K562 (cell line): ENCODE data around the gene ZNF800. TPM values are rescaled to one million over a fixed set of nuclear protein-coding genes. Genes with fewer than 3 reads are reported as not detected.

Source experiments
- E2F5 ChIP-seq: sonication (generic); formaldehyde crosslinking; IDR thresholded peaks from 2 replicates; pipeline ENCODE4 v1.8.0; 2022; ENCODE audit warnings: mild to moderate bottlenecking, missing genetic modification reagents
- ESRRB ChIP-seq: fragments of 250-450 bp; sonication (Bioruptor Pico); IDR thresholded peaks from 2 replicates; pipeline ENCODE4 v1.5.0; 2020; ENCODE audit warnings: mild to moderate bottlenecking, moderate library complexity, borderline replicate concordance
- FOXM1 ChIP-seq, 2 experiments: fragments of 450-650 bp in 1 of 2; sonication (generic) in 1 of 2; formaldehyde crosslinking in 1 of 2; IDR thresholded peaks; 2 replicates each; pipeline versions ENCODE4 v1.6.1 to v1.9.0; 2017 to 2022; ENCODE audit warnings: low read depth in 2 of 2, mild to moderate bottlenecking in 2 of 2, missing genetic modification reagents in 1 of 2, moderate library complexity in 1 of 2
- MLX ChIP-seq, 2 experiments: fragments of 450-650 bp in 1 of 2; sonication (generic) in 1 of 2; formaldehyde crosslinking; conservative IDR thresholded peaks; 2 replicates each; pipeline versions ENCODE4 v1.4.0 to v1.8.1; 2020 to 2022; ENCODE audit warnings: mild to moderate bottlenecking in 1 of 2, missing genetic modification reagents in 1 of 2
- MTA1 ChIP-seq: fragments of 450-650 bp; IDR thresholded peaks from 2 replicates; pipeline ENCODE4 v1.6.1; 2017; ENCODE audit warnings: borderline replicate concordance
- PRMT5 ChIP-seq: sonication (generic); formaldehyde crosslinking; IDR thresholded peaks from 2 replicates; pipeline ENCODE4 v1.5.0; 2020; ENCODE audit warnings: missing genetic modification reagents
- RBM34 ChIP-seq: fragments of 200-400 bp; formaldehyde crosslinking; IDR thresholded peaks from 2 replicates; pipeline ENCODE4 v1.6.1; 2018; ENCODE audit warnings: low read length, borderline replicate concordance; ENCODE audit not compliant: insufficient read depth
- TGIF2 ChIP-seq: sonication (generic); formaldehyde crosslinking; IDR thresholded peaks from 2 replicates; pipeline ENCODE4 v1.8.1; 2022; ENCODE audit warnings: mild to moderate bottlenecking, missing genetic modification reagents, moderate library complexity
- ZNF232 ChIP-seq: sonication (generic); formaldehyde crosslinking; IDR thresholded peaks from 2 replicates; pipeline ENCODE4 v1.8.0; 2022; ENCODE audit warnings: mild to moderate bottlenecking, missing genetic modification reagents
- ZNF407 ChIP-seq: fragments of 450-650 bp; IDR thresholded peaks from 2 replicates; pipeline ENCODE4 v1.6.1; 2016; ENCODE audit warnings: low read depth
- ZNF609 ChIP-seq: sonication (generic); formaldehyde crosslinking; IDR thresholded peaks from 2 replicates; pipeline ENCODE4 v1.8.1; 2023; ENCODE audit warnings: missing genetic modification reagents, mild to moderate bottlenecking, borderline replicate concordance
- ZNF764 ChIP-seq: fragments of 250-450 bp; sonication (Bioruptor Pico); IDR thresholded peaks from 2 replicates; pipeline ENCODE4 v1.4.0; 2020; ENCODE audit warnings: low read depth, mild to moderate bottlenecking, moderate library complexity
- ZNF780A ChIP-seq: fragments of 250-450 bp; sonication (Bioruptor Pico); IDR thresholded peaks from 2 replicates; pipeline ENCODE4 v1.5.0; 2021; ENCODE audit warnings: mild to moderate bottlenecking
- polyA plus RNA-seq, 8 experiments: library from polyadenylated mRNA; depleted of rRNA in 4 of 8; stranded (reverse) in 5 of 8; unstranded in 3 of 8; fragments of >200 nt; fragmentation: Nextera tagmentation in 2 of 8; fragmentation: Illumina TruSeq in 1 of 8; extraction: Ambion mirVana in 2 of 8; extraction: Trizol in 1 of 8; gene quantifications; 2 replicates each; pipeline versions ENCODE4 v1.2.1 to v1.2.3, GENCODE V29; 2011 to 2014; ENCODE audit warnings: inconsistent platforms in 1 of 8, missing spikeins in 1 of 8
- total RNA-seq, 7 experiments: library from RNA; depleted of rRNA in 6 of 7; stranded (reverse); fragments of >200 nt in 6 of 7; fragmentation: Illumina TruSeq in 2 of 7; extraction: Trizol in 2 of 7; gene quantifications; 2 replicates each; pipeline versions ENCODE4 v1.2.1 to v1.2.3, GENCODE V29; 2011 to 2021; ENCODE audit warnings: low replicate concordance in 1 of 7

The ZNF800 gene
- total and polyA plus RNA-seq, 9 of the 15 experiments (the other 6 are each of a cell fraction or from before 2014, with no cell fraction given) = 7.5 to 58.3 (median 33.4) TPM

- TF ChIP-seq ZNF609 (CRISPR knock-in tag) (no peak), PRMT5 (CRISPR knock-in tag) (no peak), ZNF764 (CRISPR knock-in tag) (no peak), ZNF407 (no peak), ESRRB (CRISPR knock-in tag) (no peak), FOXM1 (IDR thresholded peaks at IDR 0.05; ENCODE audit: low read depth) (no peak), FOXM1 (CRISPR knock-in tag; IDR thresholded peaks at IDR 0.05; ENCODE audit: low read depth) (peak; percentile 83), MTA1 (no peak), RBM34 (no peak), ZNF780A (CRISPR knock-in tag) (no peak), MLX (CRISPR knock-in tag; conservative IDR thresholded peaks at IDR 0.05) (no peak), E2F5 (CRISPR knock-in tag) (no peak), TGIF2 (CRISPR knock-in tag) (peak; percentile 99), ZNF232 (CRISPR knock-in tag) (0 out of 2 replicates have a peak, but pooled peaks have one; percentile 85)
These were observed 334 bp downstream of the ZNF800 start (continued) for GRCh38 chr7:127392182-127392565.
